Omental fat pad (tissue), 4 donors: ENCODE results near the gene OTOL1. TPM values are rescaled to one million over a fixed set of nuclear protein-coding genes. Genes with fewer than 3 reads are reported as not detected.

Source experiments
- ATAC-seq: fragments of 150-250 bp; one replicate; pipeline ENCODE4 v1.9.1; 2016; ENCODE audit warnings: mild to moderate bottlenecking, moderate library complexity; ENCODE audit not compliant: low FRiP score
- DNase-seq: peaks from one replicate; pipeline ENCODE4 v3.0.0-alpha.2; 2019; ENCODE audit warnings: low spot score
- total RNA-seq, 4 donors: library from RNA; depleted of rRNA; stranded (reverse); fragments of >200 nt; gene quantifications; one replicate each; pipeline ENCODE4 v1.1.0, GENCODE V29; 2016
- TF ChIP-seq, protein P1 (sequence below), 3 donors: fragments of 450-650 bp; IDR thresholded peaks; one replicate each; pipeline ENCODE4 v1.5.1; 2016 to 2017; ENCODE audit warnings: antibody characterized with exemption in 3 of 3, mild to moderate bottlenecking in 3 of 3, moderate library complexity in 2 of 3

Gene OTOL1
- total RNA-seq: not detected

DNA sequence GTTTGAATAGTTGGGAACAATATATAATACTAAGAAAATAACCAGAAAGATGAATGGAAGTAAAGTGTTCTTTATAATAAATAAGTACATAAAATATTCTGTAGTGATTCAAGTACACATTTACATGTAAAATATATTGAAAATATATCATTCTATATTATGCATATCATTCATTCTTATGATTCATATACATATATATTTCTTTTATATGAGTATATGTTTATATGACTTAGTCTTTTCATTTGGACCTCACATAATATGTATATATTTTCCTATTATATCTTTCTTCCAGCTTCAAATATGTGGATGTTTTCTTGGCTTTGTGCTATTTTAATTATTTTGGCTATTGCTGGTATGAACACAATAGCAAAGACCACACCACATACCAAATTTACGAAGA lies at the start of gene OTOL1:
Gene OTOL1, plus strand, starts transcription at position 301 of the 400 bp plus-strand sequence. Its CDS starts 0 bp downstream, at position 301.
- TF ChIP-seq, protein P1, sequence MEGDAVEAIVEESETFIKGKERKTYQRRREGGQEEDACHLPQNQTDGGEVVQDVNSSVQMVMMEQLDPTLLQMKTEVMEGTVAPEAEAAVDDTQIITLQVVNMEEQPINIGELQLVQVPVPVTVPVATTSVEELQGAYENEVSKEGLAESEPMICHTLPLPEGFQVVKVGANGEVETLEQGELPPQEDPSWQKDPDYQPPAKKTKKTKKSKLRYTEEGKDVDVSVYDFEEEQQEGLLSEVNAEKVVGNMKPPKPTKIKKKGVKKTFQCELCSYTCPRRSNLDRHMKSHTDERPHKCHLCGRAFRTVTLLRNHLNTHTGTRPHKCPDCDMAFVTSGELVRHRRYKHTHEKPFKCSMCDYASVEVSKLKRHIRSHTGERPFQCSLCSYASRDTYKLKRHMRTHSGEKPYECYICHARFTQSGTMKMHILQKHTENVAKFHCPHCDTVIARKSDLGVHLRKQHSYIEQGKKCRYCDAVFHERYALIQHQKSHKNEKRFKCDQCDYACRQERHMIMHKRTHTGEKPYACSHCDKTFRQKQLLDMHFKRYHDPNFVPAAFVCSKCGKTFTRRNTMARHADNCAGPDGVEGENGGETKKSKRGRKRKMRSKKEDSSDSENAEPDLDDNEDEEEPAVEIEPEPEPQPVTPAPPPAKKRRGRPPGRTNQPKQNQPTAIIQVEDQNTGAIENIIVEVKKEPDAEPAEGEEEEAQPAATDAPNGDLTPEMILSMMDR (IDR thresholded peaks at IDR 0.05): no peak
- no peak for DNase-seq
- no peak for ATAC-seq

DNA sequence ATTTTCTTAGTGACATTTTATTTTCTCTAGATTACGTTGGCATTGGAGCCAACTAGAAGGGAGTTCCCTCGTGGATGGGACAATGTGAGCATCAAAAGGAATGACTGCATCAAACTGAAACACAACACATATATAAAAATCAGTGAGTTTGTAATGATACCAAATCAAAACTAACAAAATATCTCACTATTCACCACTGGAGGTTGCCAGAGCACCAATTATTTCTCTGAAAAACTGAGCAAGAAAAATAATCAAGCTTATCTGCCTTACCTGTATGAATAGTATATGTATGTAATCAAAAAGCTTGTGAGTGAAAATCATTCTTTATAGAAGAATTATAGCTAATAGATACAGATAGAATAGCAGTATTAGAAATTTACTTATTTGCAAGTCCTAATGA lies 46.8 kb upstream of the OTOL1 start:
- ATAC-seq (no peak), DNase-seq (no peak)
- TF ChIP-seq, protein P1 (IDR thresholded peaks at IDR 0.05): no peak

DNA sequence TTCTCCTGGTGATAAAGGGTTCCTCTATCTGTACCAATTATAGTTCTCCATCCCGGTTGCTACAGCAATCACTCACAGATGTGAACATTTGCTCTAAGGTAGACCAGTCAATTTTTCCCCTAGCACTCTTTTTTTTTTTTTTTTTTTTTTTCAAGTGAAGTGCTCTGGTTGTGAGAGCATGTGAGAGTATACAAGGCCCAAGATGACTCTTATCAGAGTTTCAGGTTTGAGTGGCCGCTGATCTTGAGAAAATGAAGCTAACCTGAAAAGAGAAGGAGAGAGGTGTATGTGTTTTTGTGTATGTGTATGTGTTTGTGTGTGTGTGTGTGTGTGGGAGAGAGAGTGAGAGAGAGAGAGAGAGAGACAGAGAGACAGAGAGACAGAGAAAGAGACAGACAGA lies 44.4 kb upstream of the OTOL1 start:
- TF ChIP-seq, protein P1 (IDR thresholded peaks at IDR 0.05): no peak
- DNase-seq: no peak

DNA sequence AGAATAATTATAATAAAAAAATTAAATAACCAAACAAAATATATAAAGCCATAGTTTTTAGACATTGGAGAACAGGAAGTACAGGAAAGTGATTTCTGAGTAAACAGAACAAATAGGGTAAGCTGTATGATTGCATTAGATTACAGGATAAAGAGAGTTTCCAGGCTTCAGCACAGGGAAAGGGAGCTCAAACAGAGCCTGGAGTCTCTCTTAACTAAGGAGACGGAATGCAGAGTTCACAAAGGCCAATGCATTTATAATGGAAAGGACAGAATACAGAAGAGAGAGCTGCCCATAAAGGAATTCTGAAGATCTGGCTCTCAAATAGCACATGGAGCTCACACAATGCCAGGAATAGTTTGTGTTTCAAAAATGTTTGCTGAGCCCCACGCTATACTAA lies 42.0 kb upstream of the OTOL1 start:
- no peak for ATAC-seq
- no peak for DNase-seq
- TF ChIP-seq, protein P1 (IDR thresholded peaks at IDR 0.05): no peak

More for the DNA sequence above, 44.4 kb upstream of the OTOL1 start:
- no peak for ATAC-seq

DNA sequence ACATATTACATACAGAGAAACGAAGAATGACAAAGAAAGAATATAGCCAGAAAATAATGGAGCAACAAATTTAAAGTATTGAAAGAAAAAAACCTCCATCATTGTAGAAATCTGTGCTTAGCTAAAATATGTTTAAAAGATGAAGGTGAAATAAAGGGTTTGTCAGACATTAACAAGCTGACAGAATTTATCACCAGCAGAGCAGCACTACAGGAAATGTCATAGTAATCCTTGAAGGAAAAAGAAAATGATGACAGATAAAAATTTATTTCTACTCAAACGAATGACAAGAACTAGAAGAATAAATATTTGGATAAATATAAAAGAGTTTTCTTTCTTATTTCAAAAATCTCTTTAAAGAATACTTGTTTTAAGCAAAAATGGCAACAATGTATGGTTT lies 40.6 kb upstream of the OTOL1 start:
- ATAC-seq: no peak
- TF ChIP-seq, protein P1 (IDR thresholded peaks at IDR 0.05): no peak
- no peak for DNase-seq

DNA sequence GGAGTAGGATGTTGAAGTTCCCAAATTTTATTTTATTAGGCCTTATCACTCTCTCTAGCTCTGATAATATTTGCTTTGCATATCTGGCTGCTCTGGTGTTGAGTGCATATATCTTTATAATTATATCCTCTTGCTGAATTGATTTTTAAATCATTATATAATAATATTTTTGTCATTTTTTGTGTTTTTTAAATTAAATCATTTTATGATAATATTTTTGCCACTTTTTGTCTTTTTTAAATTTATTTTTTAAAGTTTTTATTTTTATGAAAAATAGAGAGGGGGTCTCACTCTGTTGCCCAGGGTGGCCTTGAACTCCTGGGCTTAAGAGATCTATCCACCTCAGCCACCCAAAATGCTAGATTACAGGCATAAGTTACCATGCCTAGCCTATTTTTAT lies 34.5 kb upstream of the OTOL1 start:
- ATAC-seq (no peak), DNase-seq (no peak)
- TF ChIP-seq, protein P1 (IDR thresholded peaks at IDR 0.05): no peak

DNA sequence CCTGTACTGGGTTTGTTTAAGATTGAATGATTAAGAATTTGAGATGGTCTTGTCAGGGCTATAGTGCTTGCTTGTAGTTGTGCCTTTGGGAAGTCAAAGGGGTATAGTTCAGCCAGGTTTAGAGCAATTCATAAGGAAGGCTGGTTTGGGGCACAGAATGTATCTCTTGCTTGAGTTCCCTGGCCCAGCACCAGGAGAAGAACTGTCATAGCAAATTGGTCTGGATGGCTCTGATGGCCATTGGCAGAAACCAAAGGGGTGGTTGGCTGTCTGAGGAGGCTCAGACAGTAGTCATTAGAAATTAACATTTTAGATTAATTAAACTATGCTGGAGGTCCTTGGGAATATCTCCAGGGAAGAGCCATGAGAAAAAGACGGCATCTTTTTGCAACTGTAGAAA lies 25.4 kb upstream of the OTOL1 start:
- ATAC-seq: no peak
- no peak for DNase-seq

More for the DNA sequence above, 25.4 kb upstream of the OTOL1 start:
- TF ChIP-seq, protein P1 (IDR thresholded peaks at IDR 0.05): no peak
